Right atrium auricular region (tissue), 2 donors: Measurements from ENCODE around the gene TRIM61. TPM values are rescaled to one million over a fixed set of nuclear protein-coding genes. Genes with fewer than 3 reads are reported as not detected.
"Not testable (repeated sequence)": the region's sequence is repeated elsewhere in the genome, so short reads cannot be mapped to it uniquely, and the experiment has no call there.

Experiments used
- DNase-seq: peaks from one replicate; pipeline ENCODE4 v3.0.0-alpha.2; 2019; ENCODE audit warnings: low spot score
- H3K27ac ChIP-seq, 2 donors: fragments of 200-600 bp; sonication (generic); 1 replicate in 1 of 2; 2 replicates in 1 of 2; pipeline ENCODE4 v1.5.1; 2016 to 2019
- H3K27me3 ChIP-seq, 2 donors: fragments of 200-600 bp; sonication (generic); one replicate each; pipeline versions ENCODE4 v1.5.1 to v1.6.0; 2017 to 2019
- H3K36me3 ChIP-seq: fragments of 200-600 bp; sonication (generic); one replicate; pipeline ENCODE4 v1.5.1; 2016
- H3K4me1 ChIP-seq, 2 donors: fragments of 200-600 bp; sonication (generic); one replicate each; pipeline versions ENCODE4 v1.5.1 to v1.6.0; 2017 to 2019
- H3K4me3 ChIP-seq, 2 donors: fragments of 200-600 bp; sonication (generic); 1 replicate in 1 of 2; 2 replicates in 1 of 2; pipeline ENCODE4 v1.5.1; 2017 to 2019; ENCODE audit warnings: mild to moderate bottlenecking in 1 of 2, moderate library complexity in 1 of 2
- H3K9me3 ChIP-seq, 2 donors: fragments of 200-600 bp; sonication (generic); one replicate each; pipeline ENCODE4 v1.5.1; 2019
- total RNA-seq, 2 donors: library from RNA; depleted of rRNA; stranded (reverse); fragments of >200 nt; gene quantifications; one replicate each; pipeline ENCODE4 v1.1.0, GENCODE V29; 2016
- TF ChIP-seq, protein P1 (sequence below), 2 donors: fragments of 200-600 bp; sonication (generic); IDR thresholded peaks; one replicate each; pipeline ENCODE4 v1.5.1; 2019; ENCODE audit warnings: antibody characterized with exemption in 2 of 2

Gene TRIM61
- 1 to 10 TPM in 1 of 2 donors, under 1 TPM in 1; 0.79 to 1.1 TPM for total RNA-seq

DNA sequence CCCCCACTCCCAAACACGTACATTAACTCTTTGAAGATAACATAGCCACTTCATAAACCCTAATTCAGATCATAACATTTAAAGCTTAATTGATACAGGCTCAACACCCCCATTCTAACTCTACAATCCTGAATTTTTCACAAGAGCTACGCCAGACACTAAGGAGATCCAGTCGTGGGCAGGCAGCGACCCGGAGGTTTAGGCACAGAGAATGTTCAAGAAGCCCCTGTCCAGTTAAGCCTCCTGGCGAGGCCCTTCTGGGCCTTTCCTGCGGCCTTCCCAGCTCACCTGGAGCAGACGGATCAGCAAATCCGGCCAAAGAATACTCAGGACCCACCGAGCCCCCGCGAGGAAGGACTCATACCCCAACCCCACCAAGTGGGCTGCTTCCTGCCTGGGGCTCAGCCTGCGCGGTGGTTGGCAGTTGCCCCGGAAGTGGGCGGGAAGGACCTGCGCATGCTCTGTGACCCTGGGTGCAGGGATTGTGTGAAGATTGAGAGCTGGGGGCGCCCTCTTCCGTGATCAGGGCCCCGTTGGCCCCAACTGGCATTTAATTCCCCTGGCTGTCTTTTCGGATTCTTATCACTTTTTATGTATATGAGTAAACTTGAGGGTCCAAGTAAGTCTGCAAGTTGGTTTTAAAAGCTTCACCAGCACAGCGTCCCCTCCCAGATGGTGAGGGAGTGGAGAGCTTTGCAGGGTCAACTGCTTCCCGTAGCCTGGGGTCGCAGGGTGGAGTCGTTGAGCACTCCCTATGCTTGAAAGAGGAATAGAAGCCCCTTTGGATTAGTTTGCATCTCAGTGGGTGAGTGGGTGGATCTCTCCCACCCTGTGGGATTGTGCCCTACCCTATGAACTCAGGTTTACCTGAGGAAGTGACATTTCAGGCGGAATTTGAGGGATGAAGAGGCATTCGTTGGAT lies at the start of gene TRIM61:
Gene TRIM61 (minus strand): TSS at position 415 of the 922 bp plus-strand sequence. CDS start 7,655 bp downstream, outside the sequence.
- no peaks in the 10 kb centered on the region for H3K36me3 ChIP-seq
- peak within 1 kb of the TSS; percentile 66 to 68 for H3K4me3 ChIP-seq
- no peaks in the 10 kb centered on the region for H3K27me3 ChIP-seq
- TF ChIP-seq, protein P1, sequence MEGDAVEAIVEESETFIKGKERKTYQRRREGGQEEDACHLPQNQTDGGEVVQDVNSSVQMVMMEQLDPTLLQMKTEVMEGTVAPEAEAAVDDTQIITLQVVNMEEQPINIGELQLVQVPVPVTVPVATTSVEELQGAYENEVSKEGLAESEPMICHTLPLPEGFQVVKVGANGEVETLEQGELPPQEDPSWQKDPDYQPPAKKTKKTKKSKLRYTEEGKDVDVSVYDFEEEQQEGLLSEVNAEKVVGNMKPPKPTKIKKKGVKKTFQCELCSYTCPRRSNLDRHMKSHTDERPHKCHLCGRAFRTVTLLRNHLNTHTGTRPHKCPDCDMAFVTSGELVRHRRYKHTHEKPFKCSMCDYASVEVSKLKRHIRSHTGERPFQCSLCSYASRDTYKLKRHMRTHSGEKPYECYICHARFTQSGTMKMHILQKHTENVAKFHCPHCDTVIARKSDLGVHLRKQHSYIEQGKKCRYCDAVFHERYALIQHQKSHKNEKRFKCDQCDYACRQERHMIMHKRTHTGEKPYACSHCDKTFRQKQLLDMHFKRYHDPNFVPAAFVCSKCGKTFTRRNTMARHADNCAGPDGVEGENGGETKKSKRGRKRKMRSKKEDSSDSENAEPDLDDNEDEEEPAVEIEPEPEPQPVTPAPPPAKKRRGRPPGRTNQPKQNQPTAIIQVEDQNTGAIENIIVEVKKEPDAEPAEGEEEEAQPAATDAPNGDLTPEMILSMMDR (IDR thresholded peaks at IDR 0.05): no peak
- H3K9me3 ChIP-seq: no peaks in the 10 kb centered on the region
- no peak for DNase-seq
- peaks cover 0 to 13% of the 10 kb centered on the region in 2 donors for H3K4me1 ChIP-seq
- peak within 1 kb of the TSS; percentile 69 to 78 for H3K27ac ChIP-seq

DNA sequence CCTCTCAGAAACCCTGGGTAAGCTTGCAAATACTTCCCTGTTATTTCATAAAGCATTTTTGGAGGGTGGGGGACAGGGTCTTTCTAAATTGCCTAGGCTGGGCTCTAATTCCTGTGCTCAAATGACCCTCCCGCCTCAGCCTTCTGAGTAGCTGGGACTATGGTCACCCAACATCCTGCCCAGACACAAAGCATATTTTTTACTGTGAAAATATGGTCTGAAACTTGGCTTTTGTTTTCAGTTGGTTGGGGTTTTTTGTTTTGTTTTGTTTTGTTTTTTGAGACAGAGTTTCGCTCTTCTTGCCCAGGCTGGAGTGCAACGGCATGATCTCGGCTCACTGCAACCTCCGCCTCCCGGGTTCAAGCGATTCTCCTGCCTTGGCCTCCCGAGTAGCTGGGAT lies 48.3 kb upstream of the TRIM61 start:
- not testable (repeated sequence) for H3K27ac ChIP-seq, H3K4me1 ChIP-seq, H3K9me3 ChIP-seq, H3K36me3 ChIP-seq, H3K4me3 ChIP-seq, DNase-seq, H3K27me3 ChIP-seq

DNA sequence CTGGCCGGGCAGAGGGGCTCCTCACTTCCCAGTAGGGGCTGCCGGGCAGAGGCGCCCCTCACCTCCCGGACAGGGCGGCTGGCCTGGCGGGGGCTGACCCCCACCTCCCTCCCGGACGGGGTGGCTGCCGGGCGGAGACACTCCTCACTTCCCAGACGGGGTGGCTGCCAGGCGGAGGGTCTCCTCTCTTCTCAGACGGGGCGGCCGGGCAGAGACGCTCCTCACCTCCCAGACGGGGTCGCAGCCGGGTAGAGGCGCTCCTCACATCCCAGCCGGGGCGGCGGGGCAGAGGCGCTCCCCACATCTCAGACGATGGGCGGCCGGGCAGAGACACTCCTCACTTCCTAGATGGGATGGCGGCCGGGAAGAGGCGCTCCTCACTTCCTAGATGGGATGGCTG lies 42.5 kb upstream of the TRIM61 start:
- not testable (repeated sequence) for H3K27me3 ChIP-seq, H3K9me3 ChIP-seq, H3K4me1 ChIP-seq, H3K27ac ChIP-seq, H3K36me3 ChIP-seq, H3K4me3 ChIP-seq, DNase-seq

DNA sequence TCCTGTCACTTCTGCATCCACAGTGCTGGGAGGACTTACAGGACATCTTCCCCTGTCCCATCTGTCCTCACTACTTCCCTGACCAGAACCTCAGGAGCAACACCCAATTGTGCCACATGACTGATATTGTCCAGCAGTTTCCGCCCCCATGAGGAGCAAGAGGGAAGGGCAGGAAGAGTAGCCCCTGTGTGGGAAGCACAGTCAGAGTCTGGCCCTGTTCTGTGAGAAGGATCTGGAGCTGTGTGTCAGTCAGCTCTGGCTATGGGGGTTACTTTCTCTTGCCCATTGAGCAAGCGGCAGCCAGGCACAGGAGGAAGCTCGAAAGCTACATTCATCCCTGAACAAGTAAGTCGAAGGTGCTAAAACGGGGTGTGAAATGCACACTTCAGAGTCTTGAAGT lies 39.5 kb upstream of the TRIM61 start:
- TF ChIP-seq, protein P1 (IDR thresholded peaks at IDR 0.05): no peak
- H3K27me3 ChIP-seq: no peaks in the 10 kb centered on the region

DNA sequence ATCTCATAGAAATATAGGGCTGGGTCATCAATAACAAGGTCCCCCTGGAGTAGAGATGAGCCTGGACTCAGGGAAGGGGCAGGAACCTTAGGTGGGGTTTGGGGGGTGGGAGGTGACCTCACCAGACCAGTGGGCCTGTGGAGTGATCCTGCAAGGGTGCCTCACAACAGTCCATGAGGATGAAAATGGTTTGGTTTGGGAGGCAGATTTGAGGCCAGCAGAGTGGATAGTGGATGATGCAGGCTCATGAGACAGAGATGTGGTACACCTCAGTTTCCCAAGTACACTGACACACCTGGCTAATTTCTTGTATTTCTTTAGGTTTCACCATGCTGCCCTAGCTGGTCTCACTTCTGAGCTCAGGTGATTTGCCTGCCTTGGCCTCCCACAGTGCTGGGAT lies 36.2 kb upstream of the TRIM61 start:
- DNase-seq: no peak
- H3K4me3 ChIP-seq: no peak overlapping the region
- no peak overlapping the region for H3K27ac ChIP-seq
- no peaks in the 10 kb centered on the region for H3K4me1 ChIP-seq
- H3K9me3 ChIP-seq: no peaks in the 10 kb centered on the region
- no peaks in the 10 kb centered on the region for H3K36me3 ChIP-seq
- TF ChIP-seq, protein P1 (IDR thresholded peaks at IDR 0.05): no peak
- H3K27me3 ChIP-seq: no peaks in the 10 kb centered on the region

More for the DNA sequence above, 39.5 kb upstream of the TRIM61 start:
- H3K9me3 ChIP-seq: no peaks in the 10 kb centered on the region
- H3K4me3 ChIP-seq: no peak overlapping the region
- no peak for DNase-seq
- no peaks in the 10 kb centered on the region for H3K4me1 ChIP-seq
- no peak overlapping the region for H3K27ac ChIP-seq
- H3K36me3 ChIP-seq: no peaks in the 10 kb centered on the region

GRCh38 chr4:165011403-165011802 lies 33.9 kb upstream of the TRIM61 start:
- no peak for DNase-seq
- no peak overlapping the region for H3K27ac ChIP-seq
- no peaks in the 10 kb centered on the region for H3K4me1 ChIP-seq

More at GRCh38 chr4:165011403-165011802, 33.9 kb upstream of the TRIM61 start:
- Histone ChIP-seq H3K9me3 (no peaks in the 10 kb centered on the region), H3K4me3 (no peak overlapping the region), H3K27me3 (no peaks in the 10 kb centered on the region), H3K36me3 (no peaks in the 10 kb centered on the region)
- TF ChIP-seq, protein P1 (IDR thresholded peaks at IDR 0.05): no peak
